ENCODE data around the gene ARHGAP27. TPM values are rescaled to one million over a fixed set of nuclear protein-coding genes. Genes with fewer than 3 reads are reported as not detected.
A peak's percentile ranks its signal among the peaks of the same experiment; 100 is the strongest.
"Not testable (repeated sequence)": the region's sequence is repeated elsewhere in the genome, so short reads cannot be mapped to it uniquely, and the experiment has no call there.

The ARHGAP27 gene
- total RNA-seq, 1 donor from 2014 or later, result 3.5 TPM

DNA sequence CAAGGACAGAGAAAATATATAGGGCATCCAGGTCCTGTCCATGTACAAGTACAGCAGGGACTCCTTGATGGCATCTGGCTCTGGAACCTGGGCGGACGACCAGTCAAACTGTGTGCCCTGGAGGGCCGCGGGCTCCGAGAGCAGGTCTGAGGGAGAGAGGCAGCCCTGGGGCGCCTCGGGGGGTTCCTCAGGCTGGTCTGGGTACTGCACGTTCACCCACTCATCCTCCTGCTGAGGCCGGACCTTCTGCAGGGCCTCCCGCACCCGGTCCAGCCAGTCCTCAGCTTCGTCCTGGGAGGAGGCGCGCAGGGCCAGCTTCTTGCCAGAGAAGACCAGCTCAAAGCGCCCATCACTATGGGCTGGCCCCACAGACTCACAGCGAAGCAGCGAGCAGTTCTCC lies 21.1 kb upstream of the ARHGAP27 start:
- not testable (repeated sequence) for DNase-seq; H3K27ac Mint-ChIP-seq (ENCODE audit: unreplicated experiment); H3K27me3 Mint-ChIP-seq (ENCODE audit: unreplicated experiment); H3K36me3 Mint-ChIP-seq (ENCODE audit: unreplicated experiment); H3K9me3 Mint-ChIP-seq (ENCODE audit: unreplicated experiment); H3K4me3 Mint-ChIP-seq (ENCODE audit: unreplicated experiment); H3K4me1 Mint-ChIP-seq (ENCODE audit: low read depth, unreplicated experiment)

DNA sequence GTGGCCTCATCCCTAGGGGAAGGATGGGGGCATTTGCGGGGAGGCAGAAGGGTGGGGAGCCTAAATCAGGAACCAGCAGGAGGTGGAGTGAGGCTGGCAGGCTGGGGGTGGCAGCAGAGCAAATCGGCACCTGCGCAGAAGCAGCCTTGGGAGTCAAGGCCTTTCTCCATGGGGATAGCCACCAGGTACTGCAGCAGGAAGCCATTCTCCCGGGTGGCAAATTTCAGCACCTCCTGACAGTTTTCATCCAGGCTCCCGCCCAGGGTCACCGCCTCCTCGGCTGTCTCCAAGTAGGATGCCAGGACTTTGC lies 20.5 kb upstream of the ARHGAP27 start:
- not testable (repeated sequence) for DNase-seq; H3K9me3 Mint-ChIP-seq (ENCODE audit: unreplicated experiment); H3K4me1 Mint-ChIP-seq (ENCODE audit: low read depth, unreplicated experiment); H3K27ac Mint-ChIP-seq (ENCODE audit: unreplicated experiment); H3K36me3 Mint-ChIP-seq (ENCODE audit: unreplicated experiment); H3K4me3 Mint-ChIP-seq (ENCODE audit: unreplicated experiment); H3K27me3 Mint-ChIP-seq (ENCODE audit: unreplicated experiment)

DNA sequence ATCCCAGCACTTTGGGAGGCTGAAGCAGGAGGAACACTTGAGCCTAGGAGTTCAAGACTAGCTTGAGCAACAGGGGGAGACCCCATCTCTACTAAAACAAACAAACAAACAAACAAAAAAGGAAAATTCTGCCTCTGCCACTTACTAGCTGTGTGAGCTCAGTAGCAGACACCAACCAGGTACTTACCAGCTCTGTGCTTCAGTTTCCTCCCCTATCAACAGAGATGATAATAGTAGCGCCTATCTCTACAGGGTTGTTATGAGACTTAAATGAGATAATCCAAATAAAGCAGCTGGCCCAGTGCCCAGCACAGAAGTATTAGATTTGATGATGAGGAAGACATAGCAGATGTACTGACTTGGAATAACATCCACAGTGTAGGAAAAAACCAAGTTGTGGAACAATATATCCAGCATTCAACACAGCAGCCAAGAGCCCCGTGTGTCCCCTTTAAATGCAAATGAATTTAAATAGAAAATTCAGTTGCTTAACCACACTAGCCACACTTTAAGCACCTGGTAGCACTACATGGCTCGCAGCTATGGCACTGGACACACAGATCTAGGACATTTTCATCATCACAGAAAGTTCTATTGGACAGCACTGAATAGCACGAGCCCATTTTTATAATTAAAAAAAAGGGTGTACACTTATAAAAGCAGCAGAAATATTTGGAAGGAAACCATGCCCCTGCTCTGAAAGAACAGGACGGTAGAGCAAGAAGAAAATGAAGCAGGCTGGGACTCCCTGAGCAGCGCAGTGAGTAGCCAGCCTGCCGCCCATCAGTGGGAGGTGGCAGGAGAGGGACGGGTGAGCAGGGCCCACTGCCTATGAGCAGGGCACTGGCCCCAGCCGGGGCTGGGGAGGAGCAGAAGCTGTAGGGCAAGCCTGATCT lies 19.9 kb upstream of the ARHGAP27 start:
- not testable (repeated sequence) for DNase-seq

DNA sequence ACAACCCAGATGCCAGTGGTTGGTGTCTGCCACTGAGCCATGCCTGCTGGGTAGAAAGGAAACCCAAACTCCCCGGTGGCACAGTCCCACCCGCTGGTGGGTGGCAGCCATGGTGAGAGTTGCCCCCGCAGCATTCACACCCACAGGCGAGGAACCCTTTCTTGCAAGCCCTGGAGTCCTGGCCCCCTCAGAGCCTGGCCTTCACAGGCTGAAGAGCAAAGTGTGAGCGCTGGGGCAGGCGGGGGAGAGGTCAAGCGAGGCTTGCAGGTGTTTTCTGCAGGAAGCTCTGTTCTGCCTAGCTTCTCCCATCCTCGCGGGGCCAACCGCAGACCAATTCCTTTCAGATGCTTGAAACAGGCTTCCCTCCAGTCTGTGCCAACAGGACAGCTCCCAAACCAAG lies 19.0 kb upstream of the ARHGAP27 start:
- not testable (repeated sequence) for H3K36me3 Mint-ChIP-seq (ENCODE audit: unreplicated experiment); H3K27ac Mint-ChIP-seq (ENCODE audit: unreplicated experiment); H3K27me3 Mint-ChIP-seq (ENCODE audit: unreplicated experiment); DNase-seq; H3K9me3 Mint-ChIP-seq (ENCODE audit: unreplicated experiment); H3K4me3 Mint-ChIP-seq (ENCODE audit: unreplicated experiment); H3K4me1 Mint-ChIP-seq (ENCODE audit: low read depth, unreplicated experiment)

More for the DNA sequence above, 19.9 kb upstream of the ARHGAP27 start:
- not testable (repeated sequence) for H3K9me3 Mint-ChIP-seq (ENCODE audit: unreplicated experiment); H3K27me3 Mint-ChIP-seq (ENCODE audit: unreplicated experiment); H3K4me3 Mint-ChIP-seq (ENCODE audit: unreplicated experiment); H3K36me3 Mint-ChIP-seq (ENCODE audit: unreplicated experiment); H3K4me1 Mint-ChIP-seq (ENCODE audit: low read depth, unreplicated experiment); H3K27ac Mint-ChIP-seq (ENCODE audit: unreplicated experiment)

DNA sequence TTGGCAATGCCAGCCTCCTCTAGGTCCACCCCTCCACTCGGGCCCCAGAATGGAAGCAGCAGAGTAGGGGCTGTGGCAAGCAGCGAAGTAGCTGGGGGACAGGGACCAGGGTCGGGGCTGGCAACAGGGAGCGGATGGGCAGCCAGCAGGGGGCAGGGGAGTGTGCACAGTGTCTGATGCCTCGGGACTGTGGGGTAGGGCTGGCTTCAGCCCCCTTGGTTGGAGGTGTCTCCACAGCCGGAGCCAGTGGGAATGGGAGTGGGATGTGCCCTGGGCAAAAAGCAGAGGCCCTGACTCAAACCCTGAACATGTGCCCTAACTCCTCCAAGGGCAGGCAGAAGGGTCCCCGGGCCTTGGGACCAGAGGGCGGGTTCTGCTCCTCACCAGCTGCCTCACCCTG lies 18.5 kb upstream of the ARHGAP27 start:
- Mint-ChIP-seq H3K9me3 (ENCODE audit: unreplicated experiment) (peaks cover 5% of the 10 kb centered on the region), H3K27ac (ENCODE audit: unreplicated experiment) (no peak overlapping the region), H3K4me1 (ENCODE audit: low read depth, unreplicated experiment) (no peaks in the 10 kb centered on the region), H3K36me3 (ENCODE audit: unreplicated experiment) (no peaks in the 10 kb centered on the region), H3K27me3 (ENCODE audit: unreplicated experiment) (peaks cover 2% of the 10 kb centered on the region), H3K4me3 (ENCODE audit: unreplicated experiment) (no peak overlapping the region)
- peak; percentile 38 for DNase-seq
- TF ChIP-seq, protein P1, sequence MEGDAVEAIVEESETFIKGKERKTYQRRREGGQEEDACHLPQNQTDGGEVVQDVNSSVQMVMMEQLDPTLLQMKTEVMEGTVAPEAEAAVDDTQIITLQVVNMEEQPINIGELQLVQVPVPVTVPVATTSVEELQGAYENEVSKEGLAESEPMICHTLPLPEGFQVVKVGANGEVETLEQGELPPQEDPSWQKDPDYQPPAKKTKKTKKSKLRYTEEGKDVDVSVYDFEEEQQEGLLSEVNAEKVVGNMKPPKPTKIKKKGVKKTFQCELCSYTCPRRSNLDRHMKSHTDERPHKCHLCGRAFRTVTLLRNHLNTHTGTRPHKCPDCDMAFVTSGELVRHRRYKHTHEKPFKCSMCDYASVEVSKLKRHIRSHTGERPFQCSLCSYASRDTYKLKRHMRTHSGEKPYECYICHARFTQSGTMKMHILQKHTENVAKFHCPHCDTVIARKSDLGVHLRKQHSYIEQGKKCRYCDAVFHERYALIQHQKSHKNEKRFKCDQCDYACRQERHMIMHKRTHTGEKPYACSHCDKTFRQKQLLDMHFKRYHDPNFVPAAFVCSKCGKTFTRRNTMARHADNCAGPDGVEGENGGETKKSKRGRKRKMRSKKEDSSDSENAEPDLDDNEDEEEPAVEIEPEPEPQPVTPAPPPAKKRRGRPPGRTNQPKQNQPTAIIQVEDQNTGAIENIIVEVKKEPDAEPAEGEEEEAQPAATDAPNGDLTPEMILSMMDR (IDR thresholded peaks at IDR 0.05; ENCODE audit: partially characterized antibody, unreplicated experiment), result no peak

DNA sequence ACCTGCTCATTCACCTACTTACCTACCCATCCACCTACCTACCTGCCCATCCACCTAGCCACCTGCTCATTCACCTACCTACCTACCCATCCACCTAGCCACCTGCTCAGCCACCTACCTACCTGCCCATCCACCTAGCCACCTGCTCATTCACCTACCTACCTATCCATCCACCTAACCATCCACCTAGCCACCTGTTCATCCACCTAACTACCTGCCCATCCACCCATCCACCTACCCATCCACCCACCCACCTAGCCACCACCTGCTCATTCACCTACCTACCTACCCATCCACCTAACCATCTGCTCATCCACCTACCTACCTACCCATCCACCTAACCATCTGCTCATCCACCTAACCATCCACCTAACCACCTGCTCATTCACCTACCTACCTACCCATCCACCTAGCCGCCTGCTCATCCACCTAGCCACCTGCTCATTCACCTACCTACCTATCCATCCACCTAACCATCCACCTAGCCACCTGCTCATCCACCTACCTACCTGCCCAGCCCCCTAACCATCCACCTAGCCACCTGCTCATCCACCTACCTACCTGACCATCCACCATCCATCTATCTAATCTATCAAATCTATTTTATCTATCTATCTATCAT lies 17.1 kb upstream of the ARHGAP27 start:
- not testable (repeated sequence) for H3K36me3 Mint-ChIP-seq (ENCODE audit: unreplicated experiment); H3K27ac Mint-ChIP-seq (ENCODE audit: unreplicated experiment); H3K4me3 Mint-ChIP-seq (ENCODE audit: unreplicated experiment); H3K4me1 Mint-ChIP-seq (ENCODE audit: low read depth, unreplicated experiment); DNase-seq; H3K9me3 Mint-ChIP-seq (ENCODE audit: unreplicated experiment); H3K27me3 Mint-ChIP-seq (ENCODE audit: unreplicated experiment)

DNA sequence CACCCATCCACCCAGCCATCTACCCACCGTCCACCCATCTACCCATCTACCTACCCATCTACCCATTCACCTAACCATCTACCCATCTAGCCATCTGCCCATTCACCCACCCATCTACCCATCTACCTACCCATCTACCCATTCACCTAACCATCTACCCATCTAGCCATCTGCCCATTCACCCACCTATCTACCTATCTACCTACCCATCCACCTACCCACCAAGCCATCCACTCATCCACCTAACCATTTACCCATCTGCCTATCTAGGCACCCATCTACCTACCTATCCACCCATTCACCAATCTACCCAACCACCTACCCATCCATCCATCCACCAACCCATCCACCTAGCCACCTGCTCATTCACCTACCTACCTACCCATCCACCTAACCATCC lies 16.6 kb upstream of the ARHGAP27 start:
- H3K27ac Mint-ChIP-seq (ENCODE audit: unreplicated experiment); H3K27me3 Mint-ChIP-seq (ENCODE audit: unreplicated experiment); DNase-seq; H3K36me3 Mint-ChIP-seq (ENCODE audit: unreplicated experiment); H3K4me1 Mint-ChIP-seq (ENCODE audit: low read depth, unreplicated experiment); H3K4me3 Mint-ChIP-seq (ENCODE audit: unreplicated experiment); H3K9me3 Mint-ChIP-seq (ENCODE audit: unreplicated experiment): not testable (repeated sequence)

DNA sequence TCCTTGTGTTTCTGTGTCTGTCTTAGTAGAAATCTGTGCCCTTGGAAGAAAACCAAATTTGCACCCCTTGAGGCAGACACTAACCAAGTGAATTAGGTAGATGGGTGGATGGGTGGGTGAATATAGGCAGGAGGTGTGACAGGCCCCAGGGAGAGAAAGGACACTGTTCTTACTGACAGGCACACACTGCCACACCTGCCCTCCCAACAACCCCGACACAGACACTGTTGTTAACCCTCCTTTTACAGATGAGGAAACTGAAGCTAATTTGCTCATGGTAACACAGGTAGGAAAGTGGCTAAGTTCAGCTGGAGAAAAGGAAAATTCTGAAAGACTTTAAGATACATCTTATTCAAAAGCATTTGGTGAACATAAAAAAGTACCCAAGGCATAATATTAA lies 15.8 kb upstream of the ARHGAP27 start:
- not testable (repeated sequence) for DNase-seq; H3K4me3 Mint-ChIP-seq (ENCODE audit: unreplicated experiment); H3K4me1 Mint-ChIP-seq (ENCODE audit: low read depth, unreplicated experiment); H3K27me3 Mint-ChIP-seq (ENCODE audit: unreplicated experiment); H3K27ac Mint-ChIP-seq (ENCODE audit: unreplicated experiment); H3K9me3 Mint-ChIP-seq (ENCODE audit: unreplicated experiment); H3K36me3 Mint-ChIP-seq (ENCODE audit: unreplicated experiment)

DNA sequence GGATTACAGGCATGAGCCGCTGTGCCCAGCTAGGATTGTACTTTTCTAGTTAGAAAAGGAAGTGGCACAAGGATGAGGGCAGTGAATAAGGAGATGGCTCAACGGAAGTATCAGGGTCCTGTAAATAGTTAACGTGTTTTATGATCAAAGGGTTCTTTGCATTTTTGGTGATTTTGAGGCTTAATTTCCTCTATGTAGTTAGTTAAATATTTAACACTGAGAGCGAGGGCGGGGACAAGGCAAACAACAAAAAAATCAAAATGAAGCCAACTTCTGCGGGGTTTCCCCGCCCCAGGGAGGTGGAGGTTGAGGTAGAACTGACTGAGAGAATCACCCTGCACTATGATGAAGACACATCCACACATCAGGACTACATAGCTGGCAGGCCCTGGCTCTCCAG lies 15.4 kb upstream of the ARHGAP27 start:
- H3K27me3 Mint-ChIP-seq (ENCODE audit: unreplicated experiment); H3K4me3 Mint-ChIP-seq (ENCODE audit: unreplicated experiment); H3K27ac Mint-ChIP-seq (ENCODE audit: unreplicated experiment); H3K4me1 Mint-ChIP-seq (ENCODE audit: low read depth, unreplicated experiment); H3K9me3 Mint-ChIP-seq (ENCODE audit: unreplicated experiment); DNase-seq; H3K36me3 Mint-ChIP-seq (ENCODE audit: unreplicated experiment): not testable (repeated sequence)

DNA sequence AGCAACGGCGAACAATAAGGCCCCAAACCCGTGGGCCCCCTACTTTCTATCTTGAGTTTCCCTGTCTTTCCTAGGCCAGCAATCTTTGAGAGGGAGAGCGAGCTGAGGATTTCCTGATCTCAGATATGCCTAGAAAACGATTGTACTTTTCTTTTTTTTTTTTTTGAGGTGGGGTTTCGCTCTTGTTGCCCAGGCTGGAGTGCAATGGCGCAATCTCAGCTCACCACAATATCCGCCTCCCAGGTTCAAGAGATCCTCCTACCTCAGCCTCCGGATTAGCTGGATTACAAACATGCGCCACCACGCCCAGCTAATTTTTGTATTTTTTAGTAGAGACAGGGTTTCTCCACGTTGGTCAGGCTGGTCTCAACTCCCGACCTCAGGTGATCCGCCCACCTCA lies 15.0 kb upstream of the ARHGAP27 start:
- H3K27ac Mint-ChIP-seq (ENCODE audit: unreplicated experiment); H3K9me3 Mint-ChIP-seq (ENCODE audit: unreplicated experiment); DNase-seq; H3K4me1 Mint-ChIP-seq (ENCODE audit: low read depth, unreplicated experiment); H3K27me3 Mint-ChIP-seq (ENCODE audit: unreplicated experiment); H3K4me3 Mint-ChIP-seq (ENCODE audit: unreplicated experiment); H3K36me3 Mint-ChIP-seq (ENCODE audit: unreplicated experiment): not testable (repeated sequence)

DNA sequence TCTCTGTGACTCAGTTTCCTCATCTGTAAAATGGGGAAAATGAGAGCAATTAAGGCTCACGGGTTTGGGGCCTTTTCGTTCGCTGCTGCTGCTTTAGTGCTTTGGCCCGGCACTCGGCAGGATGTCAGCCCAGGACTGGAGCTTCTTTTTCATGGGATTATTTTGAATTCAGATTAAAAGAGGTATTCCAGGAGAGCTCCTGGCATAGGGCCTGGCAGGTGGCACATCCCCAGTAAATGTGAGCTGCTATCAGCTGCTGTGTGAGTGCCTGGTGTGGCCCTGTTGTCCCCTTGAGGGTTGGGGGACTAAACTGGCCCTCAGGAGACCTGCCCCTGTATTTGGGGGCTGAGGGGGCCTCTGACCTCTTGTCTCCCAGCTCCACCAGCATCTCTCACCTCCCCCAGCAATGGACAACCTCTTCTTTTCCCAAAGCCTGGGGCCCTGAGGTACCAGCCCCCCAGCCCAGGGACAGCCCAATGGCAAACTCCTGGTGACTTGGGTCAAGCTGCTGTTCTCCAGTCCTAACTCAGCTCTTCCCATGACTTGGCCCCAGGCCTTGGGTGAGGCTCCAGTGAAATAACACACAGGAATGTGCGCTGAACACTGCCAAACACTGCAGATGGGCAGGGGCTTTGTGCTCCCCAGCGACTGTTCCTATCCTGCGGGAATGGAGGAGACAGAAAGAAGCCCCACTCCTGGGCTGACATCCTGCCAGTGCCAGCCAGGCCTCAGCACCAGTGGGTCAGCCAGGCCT lies 14.4 kb upstream of the ARHGAP27 start:
- H3K27ac Mint-ChIP-seq (ENCODE audit: unreplicated experiment); H3K4me1 Mint-ChIP-seq (ENCODE audit: low read depth, unreplicated experiment); H3K27me3 Mint-ChIP-seq (ENCODE audit: unreplicated experiment); H3K9me3 Mint-ChIP-seq (ENCODE audit: unreplicated experiment); H3K4me3 Mint-ChIP-seq (ENCODE audit: unreplicated experiment); DNase-seq; H3K36me3 Mint-ChIP-seq (ENCODE audit: unreplicated experiment): not testable (repeated sequence)
